Activated gamma-delta T cell treated with anti-CD3 and anti-CD28 coated beads, Interleukin-2, amount 50 U/mL, for 16 hours (primary cell): ENCODE data around the gene MGMT.

Experiments used
- DNase-seq: peaks from one replicate; pipeline ENCODE4 v3.0.0-alpha.2; 2020; ENCODE audit warnings: low read depth

MGMT gene

DNA sequence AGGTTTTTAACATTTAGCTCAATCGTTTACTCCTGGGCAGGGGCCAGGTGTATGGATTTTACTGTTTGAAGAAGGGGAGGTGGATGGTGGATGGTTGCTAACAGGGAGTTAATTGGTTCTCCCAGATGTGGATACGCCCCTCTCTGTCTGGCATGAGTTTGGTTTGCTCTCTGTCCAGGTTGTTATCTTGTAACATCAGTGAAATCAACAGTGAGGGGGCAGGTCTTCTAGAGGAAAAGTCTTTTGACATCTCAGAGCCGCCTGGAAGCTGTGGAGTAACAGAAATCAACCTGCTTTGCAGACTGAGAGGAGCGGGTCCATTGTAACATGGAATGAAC, 243.4 kb downstream of the MGMT start:
- no peak for DNase-seq

DNA sequence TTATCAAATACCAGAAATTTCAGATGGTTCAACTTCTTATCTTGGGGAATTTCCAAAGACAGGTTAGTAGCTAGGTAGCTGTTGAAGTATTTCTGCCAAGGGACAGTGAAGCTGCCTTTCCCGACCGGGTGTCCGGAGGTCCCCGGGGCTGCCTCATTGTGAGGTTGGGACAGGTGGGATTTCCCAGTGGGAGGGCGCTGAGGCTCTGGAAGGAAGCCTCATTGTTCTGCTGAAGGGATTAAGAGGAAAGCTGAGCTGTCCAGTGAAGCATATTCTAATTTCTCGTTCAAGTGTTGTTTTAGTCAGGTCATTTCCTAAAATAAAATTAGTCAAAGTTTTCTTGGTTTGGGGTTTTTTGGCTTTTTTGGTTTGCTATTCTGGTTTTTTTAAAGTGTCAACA, 244.2 kb downstream of the MGMT start:
- no peak for DNase-seq

DNA sequence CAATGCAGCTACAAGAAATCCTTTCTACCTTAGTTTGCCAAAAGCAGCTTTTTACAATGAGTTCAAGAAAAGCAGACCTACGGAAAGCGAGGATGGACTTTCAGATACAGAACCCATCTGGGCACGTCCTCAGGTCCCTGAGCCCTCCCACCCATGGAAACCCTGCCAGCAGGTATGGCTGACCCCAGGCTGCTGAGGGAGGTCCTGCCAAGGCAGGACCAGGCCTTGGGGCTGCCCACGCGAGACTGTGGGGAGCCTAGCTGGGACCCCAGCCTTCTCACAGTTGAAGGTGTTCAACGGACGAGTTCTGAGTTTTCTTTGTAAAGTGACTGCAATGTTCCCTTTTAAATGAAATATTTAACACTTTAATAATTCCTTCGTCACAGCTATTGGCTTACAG, 245.0 kb downstream of the MGMT start:
- DNase-seq: no peak

DNA sequence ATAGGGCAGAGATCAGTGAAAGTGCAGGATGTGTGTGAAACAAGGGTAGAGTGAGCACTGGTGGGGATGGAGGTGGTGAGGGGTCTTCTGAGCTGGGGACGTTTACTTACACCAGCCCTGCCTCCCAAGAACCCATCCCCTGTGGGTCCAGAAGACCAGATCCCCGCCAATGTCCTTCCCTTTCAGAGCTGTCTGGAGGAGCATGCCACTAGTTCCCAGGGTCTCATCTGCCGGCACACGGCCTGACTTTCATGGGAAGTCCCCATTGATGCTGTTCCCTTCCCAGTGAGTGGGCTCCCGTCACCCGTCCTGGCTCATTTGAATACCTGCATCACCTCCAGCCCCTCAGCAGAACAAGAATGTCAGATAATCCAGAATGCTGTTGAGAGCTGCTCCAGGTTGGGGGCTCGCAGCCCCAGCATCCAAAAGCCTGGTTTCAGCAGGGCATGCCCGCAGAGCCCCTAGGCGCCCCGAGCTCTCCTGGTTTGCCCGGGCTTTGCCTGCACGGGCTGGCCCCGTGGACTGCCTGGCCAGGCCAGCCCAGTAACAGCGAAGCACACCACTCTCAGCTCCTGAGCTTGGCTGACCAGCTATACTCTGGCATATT, 246.7 kb downstream of the MGMT start:
- DNase-seq: no peak

DNA sequence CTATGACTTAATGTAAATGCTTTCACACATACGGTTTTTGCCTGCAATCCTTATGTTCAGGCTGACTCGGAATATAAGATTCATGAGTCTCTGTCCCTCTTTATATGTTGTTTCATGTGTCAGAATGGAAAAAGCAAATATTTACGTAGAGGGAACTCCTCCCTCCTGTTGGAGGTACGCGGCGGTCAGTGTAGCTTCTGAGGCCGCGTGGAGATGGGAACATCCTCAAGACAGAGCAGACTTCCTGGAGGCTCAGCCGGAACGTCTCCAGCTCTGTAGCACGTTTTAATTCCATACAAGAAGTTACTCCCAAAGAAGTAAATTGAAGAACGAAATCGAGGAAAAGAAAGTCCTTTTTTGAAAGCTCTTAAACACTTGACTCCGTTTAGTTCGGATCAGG, 248.8 kb downstream of the MGMT start:
- DNase-seq: no peak

DNA sequence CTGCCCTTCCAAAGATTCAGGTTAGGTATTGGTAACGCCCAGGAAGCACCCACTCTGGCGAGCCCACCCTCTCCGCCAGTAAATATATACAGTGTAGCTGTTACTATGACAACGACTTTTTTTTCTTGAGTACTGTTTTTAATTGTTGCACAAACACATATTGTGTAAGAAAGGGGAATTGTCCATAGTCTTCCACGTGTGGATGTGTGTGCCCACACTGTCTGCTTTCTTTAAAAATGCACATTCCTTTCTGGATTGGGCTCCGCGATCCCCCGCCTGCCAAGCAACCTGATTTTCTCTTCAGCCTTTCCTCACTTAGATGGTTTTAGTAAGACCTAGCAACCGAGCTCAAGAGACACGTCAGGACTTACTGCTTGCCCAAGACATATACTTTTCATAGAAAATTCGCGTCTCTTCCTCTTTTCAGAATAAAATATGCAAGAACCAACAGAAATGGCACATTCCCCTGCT, 249.2 kb downstream of the MGMT start:
- DNase-seq: no peak

DNA sequence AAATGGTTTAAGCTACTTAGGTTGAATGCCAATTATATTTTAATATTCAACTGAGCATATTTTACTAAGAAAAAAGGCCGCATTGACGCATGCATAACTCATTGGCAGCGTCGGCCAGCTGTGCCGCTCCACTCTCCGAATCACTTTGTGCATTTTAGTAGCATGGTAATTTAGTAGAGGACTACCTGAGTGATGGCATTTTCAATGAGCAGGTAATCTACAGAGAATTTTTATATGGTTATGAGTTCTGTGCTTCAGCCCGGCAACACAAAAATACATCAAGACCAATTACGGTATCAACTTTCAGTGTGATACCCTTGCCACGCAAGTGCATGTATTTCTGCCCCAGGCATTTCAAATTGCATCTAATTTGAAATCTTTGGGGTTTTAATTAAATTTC, 249.8 kb downstream of the MGMT start:
- no peak for DNase-seq

DNA sequence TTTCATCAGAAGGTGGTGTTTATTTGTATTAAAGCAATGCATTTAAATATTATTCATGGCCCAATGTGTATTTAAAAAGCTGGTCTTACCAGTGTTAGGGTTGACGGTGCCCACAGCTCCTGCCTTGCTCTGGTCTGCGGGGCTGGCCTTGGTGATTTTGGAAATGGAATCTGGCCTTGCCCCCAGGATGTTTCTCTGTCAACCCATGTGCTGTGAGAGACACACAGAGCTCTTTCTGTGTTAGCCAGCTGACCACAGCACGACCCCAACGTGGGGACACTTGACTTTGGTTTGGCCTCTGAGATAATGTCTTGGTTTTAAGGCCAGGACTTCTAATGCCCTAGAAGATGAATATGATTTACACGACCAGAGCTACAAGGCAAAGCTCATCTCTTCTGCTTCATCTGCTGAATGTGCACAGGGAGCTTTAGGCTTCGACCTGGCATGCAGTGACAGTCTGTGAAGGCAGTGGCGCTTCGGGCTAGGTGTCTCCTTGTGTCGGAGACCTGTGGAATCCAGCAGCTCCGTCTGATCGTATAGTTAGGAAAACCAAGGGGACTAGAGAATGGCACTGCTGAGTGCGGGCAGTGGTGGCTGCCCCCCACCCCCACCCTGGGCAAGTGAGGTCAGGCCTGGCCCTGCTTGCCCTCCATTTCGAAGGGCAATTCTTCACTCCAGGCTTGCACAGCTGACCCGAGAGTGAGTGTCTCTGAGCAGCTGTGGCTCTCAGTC, 250.9 kb downstream of the MGMT start:
- no peak for DNase-seq

DNA sequence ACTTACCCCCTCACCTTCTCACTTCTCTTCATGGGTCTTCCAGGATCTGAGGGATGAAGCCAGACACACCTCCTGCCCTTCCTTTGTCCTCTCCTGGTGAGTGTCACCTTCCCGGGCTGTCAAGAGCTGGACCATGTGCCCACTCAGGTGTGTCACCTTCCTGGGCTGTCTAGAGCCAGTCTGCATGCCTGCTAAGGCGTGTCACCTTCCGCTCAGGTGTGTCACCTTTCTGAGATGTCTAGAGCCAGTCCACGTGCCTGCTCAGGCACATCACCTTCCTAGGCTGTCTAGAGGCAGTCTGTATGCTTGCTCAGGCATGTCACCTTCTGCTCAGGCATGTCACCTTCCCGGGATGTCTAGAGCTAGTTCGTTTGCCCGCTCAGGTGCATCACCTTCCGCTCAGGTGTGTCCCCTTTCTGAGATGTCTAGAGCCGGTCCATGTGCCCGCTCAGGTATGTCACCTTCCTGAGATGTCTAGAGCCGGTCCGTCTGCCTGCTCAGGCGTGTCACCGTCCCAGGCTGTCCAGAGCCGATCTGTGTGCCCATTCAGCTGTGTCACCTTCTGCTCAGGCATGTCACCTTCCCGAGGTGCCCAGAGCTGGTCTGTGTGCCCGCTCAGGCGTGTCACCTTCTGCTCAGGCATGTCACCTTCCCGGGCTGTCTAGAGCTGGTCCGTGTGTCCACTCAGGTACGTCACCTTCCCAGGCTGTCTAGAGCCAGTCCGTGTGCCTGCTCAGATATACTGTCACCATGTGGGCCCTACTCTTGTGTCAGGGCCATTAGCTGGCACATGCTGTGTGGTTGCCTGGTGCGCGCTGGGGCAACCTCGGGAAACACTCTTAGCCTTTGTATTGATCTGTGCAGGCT, 251.7 kb downstream of the MGMT start:
- DNase-seq: no peak

DNA sequence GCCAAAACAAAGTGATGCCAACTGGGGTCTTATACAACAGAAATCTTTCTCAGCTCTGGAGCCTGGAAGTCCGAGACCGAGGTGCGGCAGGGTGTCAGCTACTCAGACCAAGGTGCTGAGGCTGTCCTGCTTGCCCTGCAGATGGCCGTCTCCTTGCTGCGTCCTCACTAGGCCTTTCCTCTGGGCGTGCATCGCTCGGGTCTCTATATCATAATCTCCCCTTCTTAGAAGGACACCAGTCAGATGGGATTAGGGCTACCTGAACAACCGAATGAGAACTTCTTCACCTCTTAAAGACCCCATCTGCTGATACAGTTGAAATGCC, 252.3 kb downstream of the MGMT start:
- DNase-seq: no peak

DNA sequence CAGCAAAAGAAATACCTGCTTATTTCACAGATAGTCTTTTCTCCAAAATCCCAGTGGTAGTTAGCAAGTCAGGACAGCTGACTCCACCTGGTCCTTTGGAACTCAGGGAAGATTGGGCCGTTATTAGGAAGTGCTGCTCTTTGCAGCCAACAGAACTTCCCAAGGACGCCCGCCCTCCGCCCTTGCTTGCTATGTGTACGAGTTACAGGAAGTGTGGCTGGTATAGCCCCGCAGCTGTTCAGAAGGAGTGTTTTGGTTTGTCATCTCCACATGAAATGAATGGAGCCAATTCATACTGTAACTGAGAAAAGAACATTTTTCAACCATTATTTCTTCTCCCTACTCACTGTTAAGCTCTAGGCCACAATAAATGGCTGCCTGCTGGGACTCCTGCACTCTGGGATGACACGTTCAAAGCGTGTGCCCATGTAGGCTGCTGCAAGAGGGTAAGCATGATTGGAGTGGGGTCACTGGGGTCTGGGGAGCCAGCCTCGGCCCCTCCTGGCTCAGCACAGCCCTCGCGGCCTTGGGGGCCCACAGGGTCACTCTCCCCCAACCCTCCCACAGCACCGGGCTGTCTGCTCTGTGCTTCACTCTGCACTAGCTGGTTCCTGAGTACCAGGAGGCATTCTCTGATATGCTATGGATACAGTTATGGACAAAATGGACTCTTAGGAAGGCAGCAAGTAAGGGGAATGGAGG, 253.0 kb downstream of the MGMT start:
- DNase-seq: no peak

DNA sequence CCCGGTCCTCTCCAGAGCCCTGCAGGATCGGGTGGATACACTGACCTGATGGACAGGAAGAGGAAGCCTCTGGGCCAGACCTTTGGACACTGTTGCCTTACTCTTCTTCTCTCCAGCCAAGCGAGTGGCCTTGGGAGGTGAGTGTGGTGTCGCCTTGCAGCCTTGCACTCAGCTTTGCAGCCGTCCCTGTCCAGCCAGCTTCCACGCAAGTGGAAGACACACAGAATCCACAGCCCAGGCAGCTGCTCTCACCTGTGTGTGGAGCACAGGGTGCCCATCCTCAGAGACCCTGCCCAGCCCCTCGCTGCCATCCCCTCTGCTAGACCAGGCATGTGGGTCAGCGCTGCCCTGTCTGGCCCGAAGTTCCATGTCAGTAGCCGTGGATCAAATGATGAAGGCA, 258.0 kb downstream of the MGMT start:
- DNase-seq: no peak

DNA sequence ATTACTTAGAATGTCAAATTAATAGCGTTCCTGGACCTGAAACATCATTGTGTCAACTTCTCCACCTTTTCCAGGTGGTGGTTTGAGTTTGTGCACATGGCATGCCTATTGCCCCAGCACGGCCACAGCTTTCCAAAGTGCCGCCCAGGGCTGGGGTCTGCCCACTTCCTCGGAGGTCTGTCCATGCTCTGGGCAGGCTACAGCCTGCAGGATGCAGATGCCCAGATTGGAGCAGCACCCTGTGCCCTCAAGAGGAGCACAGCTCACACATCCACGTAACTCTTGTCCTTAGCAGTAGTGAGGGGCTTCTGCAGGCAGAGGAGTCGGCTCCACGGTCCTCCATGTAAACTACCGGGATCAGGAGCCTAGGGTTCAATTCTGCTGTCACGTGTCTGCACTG, 258.4 kb downstream of the MGMT start:
- DNase-seq: no peak

DNA sequence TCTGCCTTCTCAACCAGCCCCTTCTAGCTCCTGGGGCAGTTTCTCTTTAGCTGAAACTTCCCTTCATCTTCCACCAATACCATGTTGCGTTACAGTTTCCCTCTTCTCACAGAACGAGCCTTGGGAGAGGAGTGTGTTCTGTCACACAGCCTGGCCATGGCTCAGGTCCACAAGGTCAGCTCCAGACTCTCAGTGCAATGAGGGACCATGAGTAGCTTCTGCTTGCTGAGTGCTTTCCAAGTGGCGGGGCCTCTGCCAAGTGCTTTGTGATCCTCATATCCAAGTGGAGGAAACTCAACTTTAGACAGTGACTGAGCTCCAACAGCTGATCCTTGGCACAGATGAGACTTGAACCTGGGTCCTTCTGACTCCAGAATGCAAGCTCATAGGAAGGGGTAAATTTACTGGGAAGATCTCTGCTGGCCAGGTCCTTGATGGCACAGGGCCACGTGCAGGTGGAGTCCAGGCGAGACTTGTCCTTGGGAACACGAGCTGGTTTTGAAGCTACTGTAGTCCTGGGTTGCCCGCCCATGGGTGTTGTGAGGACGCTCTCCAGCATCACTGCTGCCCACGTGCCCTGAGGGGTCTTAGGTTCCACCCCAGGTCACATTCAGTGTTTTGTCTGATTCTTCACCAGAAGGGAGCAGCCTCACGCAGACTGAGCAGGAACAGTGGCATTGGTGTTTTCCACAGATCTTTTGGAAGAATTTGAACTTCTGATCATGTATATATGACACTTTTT, 259.0 kb downstream of the MGMT start:
- no peak for DNase-seq

DNA sequence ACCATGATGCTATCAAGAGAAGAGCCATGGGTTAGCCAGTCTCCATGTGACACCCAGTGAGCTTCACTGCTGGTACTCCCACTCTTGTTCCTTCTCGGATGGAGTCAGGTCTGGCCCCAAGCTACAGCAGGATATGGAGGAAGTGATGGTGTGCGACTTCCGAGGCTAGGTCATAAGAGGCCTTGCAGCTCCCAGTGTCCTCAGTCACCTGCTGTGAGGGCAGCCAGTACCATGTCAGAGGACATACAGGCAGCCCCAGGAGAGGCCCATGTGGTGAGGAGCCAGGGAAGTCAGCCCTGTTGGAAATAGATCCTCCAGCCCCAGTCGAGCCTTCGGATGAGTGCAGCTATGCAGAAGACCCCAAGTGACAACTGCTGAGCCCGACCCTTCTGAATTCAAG, 260.0 kb downstream of the MGMT start:
- no peak for DNase-seq

DNA sequence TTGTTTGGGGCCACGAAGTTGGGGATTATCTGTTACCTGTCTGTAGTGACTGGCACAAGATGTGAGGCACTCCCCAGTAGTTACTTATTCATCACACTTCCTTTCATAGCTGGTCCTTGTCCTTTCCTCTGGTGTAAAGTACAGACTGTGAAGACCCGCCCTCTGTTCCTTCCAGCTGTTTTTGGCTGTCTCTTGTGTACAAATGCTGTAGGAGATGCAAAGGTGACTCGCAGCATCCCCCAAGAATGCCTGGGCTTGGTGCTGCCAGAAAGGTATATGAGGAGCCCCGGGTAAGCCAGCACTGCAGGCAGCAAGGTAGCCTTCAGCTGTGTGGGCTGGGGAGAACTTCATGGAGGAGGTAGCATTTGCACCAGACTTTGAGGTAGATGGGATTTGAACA, 260.5 kb downstream of the MGMT start:
- no peak for DNase-seq

DNA sequence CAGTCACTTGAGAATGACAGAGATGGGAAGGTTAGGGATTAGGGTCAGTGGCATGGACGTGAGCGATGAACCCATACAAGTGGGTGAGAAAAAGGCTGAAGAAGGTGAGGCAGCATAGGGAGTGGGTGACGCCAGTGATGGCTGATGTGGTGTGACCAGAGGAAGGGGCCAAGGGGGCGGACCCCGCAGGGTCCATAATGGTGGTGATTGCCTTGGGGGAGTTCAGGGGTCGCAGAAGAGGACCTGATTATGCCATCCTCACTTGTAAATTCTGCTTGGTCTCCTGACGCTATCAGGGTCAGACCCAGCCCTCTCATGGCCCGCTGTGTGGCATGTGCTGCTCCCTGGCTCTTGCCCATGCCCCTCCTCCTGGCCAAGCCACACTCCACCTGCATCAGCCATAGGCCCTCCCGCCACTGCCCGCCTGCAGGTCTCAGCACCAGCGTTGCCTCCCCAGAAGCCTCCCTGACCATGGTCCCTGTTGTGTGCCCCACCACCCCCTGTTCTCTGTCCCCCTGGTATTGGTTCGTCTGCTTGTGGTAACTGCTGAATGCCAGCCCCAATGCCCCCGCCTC, 261.3 kb downstream of the MGMT start:
- no peak for DNase-seq

DNA sequence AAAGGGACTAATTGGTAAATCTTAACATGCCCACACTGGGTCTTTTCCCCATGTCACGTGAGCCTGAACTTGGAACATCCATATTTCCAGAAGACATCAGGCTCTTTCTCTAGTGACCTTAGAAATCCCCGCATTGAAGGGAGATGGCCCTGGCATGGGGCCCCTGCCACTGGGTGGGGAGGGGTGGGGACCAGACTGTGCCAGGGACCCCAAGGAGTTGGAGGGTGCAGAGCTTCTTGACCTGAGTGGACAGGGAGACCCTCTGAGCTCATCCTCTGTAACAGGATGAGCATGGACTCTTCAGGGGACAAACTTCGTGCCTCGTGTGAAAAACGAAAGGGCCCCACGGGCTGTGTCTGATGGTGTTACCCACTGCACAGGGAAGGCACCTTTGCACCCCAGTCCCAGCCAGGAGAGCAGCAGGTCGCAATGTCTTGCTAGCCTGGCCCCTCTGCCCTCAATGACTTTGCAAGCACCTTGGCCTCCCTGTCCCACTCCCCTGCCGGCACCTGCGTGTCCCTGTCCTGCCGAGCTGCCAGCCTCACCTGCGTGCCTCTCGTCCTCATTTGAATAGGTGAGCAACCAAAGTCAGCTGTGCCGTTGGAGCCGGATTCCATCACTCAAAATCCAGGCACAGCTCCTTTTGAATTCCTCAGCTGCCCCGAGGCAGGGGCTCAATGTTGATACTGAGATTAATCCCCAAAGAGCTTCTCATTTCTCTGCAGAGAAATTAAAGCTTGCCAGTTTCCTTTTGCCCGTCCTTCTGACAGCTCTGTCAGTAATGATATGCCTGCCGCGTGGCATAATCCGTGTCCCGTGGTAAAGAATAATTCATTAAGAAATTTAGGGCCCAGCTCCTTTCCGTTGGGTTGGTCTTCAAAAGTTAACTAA, 262.1 kb downstream of the MGMT start:
- no peak for DNase-seq

DNA sequence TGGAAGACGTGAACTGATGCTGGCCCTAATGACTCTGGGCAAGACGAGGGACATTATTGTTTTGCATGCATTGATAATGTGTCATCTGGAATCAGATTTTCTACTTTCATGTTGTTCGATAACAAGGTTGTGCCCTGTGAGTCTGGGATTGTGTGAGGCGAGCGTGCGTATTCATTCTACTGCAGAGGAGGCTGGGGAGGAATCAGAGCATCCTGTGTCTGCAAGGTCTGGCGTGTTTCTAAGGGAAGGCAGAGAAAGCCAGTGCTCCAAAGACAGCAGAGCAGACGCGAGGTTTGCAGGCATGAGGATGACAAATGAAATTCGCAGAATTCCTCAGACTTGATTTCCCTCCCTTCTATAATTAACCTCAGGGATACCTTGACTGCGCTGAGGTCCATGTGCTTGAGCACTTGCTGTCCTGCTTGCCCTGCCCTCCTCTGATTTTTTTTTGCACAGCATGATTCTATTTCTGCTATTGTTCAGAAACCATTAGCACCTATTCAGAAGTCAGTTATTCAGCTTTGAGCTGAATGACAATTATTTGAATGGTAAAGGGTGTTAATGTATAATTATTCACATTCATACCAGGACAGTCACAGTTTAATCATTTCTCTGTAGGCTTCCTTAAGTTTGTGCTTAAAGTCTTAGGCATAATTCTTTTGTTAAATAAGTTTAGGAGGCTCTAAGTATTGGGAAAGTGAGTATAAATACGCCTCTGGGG, 263.4 kb downstream of the MGMT start:
- DNase-seq: no peak

DNA sequence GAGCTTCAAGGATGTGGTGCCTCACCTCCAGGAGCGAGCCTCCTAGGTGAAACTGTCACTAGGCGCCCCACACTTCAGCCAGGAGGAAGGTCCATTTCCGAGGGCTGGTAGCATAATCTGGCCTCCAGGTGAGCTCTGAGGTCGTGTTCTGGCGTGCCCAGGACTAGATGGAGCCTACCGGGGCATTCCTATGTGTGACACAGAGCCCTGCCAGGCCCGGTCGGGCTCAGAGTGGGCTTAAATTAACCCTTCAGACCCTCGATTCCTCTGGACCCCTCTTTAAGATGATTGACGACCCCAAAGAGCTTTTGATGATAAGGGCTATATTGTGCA, 263.9 kb downstream of the MGMT start:
- no peak for DNase-seq
